GM19240 (cell line): ENCODE data around the gene LAMB2.
A peak's percentile ranks its signal among the peaks of the same experiment; 100 is the strongest.

ENCODE experiments used
- DNase-seq: peaks from one replicate; pipeline ENCODE4 v3.0.0; 2011; ENCODE audit warnings: low spot score; ENCODE audit not compliant: insufficient read length

The LAMB2 gene

DNA sequence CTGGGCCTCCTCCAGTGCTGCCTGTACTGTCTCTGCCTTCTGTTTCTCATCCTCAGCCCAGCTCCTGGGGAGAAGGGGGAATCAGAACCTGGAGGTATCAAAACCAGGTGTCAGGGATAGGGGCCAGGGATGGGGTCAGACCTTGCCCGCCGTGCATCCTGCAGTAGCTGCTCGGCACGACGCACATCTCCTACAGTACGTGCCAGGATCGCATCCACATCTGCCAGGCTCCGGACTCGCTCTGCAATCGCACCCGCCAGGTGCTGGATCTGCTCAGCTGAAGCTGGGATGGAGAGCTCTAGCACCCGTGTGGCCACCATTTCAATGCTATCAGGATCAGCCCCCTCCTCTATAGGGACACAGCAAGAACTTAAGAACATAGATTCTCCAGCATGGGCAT is 10.8 kb downstream of the LAMB2 start:
- DNase-seq, result no peak

DNA sequence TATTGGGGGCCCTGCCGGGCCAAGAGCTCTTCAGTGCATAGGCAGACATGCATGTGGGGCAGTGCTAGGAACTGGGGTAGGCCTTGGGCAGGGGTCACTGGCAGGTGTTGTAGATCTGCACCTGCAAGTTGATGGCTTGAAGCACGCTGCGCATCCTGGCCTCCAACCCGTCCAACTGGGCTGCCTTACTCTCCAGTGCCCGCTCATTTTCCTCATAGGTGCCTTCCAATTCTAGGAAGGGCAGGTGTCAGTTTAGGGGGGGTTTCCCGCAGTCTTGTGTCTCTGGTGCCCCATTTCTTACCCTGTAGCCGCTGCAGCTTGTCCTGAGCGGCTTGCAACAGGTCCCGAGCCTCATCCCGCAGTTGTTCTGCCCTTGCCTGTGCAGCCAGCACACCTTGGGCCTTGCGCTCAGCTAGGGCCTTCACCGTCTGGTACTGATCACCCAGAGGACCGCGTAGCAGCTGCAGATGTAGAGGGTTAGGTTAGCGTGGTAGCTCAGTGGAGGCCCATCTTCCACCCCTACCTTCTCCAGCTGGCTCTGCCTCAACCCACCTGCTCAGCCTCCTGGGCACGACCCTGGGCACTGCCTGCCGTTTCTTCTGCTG is 11.6 kb downstream of the LAMB2 start:
- no peak for DNase-seq

DNA sequence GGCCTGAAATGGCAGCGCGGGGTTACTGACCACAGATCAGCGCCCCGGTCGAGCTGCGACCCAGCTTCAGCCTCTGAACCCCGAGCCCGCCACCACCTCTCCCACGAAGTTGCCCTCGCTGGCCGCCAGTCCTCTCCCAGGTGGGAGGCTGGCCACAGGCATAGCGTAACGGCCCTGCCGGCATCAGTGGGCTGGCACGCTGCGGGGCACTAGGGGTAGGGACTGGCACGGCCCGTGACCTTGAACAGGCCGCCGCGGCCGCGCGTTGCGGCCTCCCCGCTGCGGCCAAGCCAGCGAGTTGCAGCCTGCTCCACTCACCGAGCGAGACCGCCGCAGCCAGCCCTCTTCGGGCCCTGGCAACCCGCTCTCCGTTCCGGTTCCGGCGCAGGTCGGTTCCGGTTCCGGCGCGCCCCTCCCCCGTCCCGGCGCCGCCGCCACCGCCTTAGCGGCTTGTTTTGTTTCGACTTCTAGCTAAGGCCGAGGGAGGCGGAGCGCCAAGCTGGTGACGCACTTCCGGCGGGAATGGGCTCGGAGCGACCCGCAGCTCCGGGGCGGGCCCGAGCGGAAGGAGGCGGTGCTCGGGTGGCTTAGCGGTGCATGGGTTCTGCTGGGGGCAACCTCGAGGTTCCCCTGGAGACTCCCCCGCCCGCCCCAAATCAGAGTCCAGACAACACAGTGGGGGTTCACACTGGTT is 12.3 kb downstream of the LAMB2 start, which contains the start of gene USP19:
USP19 (minus strand) TSS at position 386 of the 694 bp plus-strand sequence. CDS start 1,678 bp downstream, outside the sequence.
- peak; percentile 98 for DNase-seq

DNA sequence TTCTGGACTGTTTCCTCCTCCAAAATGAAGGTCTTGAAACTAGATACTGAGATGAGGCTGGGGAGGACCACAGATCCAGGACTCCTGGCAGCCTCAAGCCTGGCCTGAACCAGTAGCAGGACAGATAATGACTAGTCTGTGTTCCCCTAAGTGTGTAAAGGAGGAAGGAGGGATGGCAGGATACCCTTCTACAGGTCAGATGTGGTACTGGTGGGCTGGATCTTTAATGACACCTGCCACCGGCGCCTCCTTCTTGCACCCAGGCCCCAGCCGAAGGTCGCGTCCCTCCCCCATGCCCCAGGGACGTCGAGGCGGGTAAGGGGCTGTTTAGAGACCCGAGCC is 12.8 kb downstream of the LAMB2 start:
- DNase-seq, result peak; percentile 30

DNA sequence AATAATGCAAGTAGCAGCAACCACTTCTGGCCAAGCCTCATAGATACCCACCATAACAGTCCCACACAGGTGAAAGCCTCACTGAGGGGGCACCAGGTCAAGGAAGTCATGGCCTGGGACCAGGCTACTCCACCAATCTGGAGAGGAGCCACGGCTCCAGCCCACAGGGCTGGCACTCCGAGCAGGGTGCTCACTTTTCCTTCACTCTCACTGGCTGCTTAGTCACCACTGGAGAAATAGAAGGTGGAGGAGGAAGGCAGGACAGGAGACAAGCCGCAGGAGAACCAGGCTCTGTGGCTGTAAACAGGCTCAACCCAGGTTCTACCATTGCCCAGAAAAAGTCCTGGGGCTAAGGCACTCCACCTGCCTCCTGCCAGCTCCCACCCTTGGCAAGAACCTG is 13.4 kb downstream of the LAMB2 start:
- no peak for DNase-seq

DNA sequence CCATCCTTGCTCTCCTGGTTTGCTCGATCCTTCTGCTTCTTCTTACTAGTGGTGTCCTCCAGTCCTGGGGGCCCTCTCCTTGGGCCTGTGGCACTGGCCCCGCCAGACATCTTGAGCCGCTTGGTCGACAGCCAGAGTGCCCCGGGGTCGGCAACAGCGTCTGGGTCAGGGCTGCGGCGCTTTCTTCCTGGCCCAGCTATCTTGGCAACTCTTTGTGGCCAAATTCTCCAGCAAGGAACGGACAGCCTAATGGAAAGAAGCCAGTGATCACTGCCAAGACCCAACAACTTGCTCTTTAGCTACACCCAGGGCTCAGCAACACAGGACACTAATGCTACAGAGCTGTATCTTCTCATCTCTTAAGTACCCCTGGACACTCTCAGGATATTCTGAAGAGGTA is 13.8 kb downstream of the LAMB2 start:
- DNase-seq, result no peak

DNA sequence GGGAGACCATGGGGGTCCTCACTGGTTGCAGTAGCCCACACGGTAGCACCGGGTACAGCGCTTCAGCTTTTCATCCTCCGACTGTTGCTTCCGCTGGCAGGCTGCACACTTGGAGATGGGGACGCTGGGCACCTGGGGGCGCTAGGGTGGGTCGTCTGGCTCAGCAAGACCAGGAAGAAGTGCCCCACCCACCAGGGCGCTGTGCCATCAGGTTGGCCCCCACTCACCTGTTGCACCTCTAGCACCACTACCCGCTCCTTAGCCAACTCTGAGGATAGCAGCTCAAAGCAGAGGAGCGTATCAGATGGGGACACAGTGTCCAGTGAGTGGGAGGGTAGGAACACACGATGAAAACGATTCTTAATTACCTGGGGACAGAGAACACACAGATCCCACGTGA is 20.6 kb downstream of the LAMB2 start:
- DNase-seq, result no peak

DNA sequence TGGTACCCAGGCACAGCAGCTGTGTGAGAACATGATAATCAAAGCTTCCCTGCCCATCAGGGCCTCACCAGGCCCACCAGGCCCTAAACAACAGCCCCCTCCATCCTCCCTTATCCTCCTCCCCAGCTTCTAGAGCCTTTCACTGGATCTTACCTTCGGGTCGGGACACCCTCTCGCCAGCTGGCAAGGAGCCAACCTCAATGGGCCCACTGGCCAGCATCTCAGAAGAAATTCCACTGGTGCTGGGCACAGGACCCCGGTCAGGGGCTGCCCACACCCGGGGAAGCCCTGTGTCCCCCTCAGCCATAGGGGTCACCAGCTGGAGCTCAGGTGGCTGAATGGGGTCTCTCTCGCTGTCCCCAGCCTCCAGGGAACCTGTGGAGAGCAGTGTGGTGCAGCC is 21.5 kb downstream of the LAMB2 start:
- no peak for DNase-seq

DNA sequence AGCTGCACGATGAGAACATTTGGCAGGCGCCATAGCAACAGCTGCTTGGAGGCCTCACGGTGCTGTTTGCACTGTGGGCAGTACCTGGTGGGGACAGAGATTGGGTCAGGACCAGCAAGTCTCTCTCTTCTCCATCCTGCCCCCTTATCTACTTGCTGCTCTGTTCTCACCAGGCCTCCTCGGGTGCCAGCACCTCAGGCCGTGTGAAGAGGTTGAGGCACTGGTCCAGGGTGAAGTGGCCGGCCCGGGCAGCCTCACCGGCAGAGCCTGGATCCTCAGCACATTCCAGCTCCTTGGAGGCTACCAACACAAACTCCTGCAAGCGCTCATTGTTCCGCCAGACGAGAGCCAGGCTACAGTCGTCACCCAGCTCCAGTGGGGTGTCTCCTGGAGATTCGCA is 22.1 kb downstream of the LAMB2 start:
- DNase-seq, result no peak

DNA sequence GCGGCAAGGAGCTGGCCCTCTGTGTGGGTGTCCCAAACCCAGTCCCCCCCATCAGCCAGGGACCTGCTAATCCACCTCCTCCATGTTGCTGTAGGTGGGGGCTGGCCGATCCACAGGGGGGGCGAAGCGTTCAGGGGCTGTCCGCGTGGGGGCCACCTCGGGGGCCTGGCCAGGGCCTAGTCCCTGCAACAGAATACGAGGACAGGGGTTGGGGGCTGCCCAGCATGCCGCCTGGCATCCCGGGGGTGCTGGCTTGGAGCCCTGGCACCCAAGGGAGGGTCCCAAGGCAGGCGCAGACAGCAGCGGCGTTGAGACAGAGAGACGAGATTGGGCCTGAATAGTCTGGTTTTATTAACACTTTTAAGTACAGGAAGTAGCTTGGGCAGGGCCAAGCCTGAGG is 24.5 kb downstream of the LAMB2 start:
- no peak for DNase-seq

DNA sequence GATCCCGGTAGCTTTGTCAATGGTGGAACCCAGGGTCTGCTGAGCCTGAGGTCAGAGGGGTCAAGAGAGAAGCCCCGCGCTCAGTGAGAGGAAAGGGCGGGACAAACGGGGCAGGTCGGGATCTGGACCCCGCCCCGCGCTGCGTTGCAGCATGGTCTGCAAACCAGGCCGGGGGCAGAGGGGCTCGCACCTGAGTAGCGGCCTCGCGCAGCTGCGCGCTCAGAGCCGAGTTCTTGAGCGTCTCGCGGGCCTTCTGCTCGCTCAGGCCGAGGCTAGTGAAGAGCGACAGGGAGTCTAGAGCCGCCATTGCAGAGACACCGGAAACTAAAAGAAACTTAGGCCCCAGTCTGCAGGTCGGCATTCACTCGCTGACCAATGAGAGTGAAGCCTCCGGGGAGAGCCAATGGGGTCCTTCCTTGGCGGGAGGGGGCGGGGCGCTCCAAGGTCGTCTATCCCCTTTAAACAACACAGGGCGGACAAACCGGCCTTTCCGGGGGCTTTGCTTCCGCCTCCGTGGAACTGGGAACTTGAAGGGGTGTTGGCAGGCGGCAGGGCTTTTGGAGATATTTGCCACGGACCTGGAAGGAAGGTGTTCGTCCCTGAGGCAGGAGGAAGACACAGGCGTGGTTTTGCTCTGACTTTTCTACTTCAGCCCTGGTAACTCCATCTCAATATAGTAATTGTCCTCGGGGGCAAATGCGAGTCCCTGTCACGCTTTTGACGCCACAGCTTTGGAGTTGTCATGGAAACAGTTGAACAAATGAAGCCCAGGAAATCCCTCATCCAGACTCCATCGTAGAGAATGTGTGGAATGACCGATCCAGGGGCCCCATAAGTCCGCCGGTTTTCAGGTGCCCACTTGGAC is 28.2 kb downstream of the LAMB2 start, which contains the start of gene QARS1:
QARS1 (minus strand) TSS at position 331 of the 865 bp plus-strand sequence; CDS start at position 307, 24 bp downstream.
- DNase-seq, result peak; percentile 99

DNA sequence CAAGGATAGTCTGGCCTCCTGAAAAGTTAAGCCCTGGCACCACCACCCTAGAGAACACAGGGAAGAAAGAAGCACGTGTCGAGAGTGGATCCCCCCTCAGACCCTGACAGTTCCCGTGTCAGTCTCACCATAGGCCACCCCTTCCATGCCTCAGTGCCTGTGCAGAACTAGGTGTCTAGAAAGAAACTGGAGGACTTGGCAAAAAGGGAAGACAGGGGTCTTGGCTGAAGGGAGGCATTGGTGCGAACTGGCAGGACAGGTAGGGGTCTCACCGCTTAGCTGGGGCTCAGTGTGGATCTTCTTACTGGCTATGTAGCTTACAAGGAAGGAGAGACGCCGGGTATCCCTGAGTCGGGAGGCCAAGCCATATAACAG is 28.8 kb downstream of the LAMB2 start:
- DNase-seq, result no peak

DNA sequence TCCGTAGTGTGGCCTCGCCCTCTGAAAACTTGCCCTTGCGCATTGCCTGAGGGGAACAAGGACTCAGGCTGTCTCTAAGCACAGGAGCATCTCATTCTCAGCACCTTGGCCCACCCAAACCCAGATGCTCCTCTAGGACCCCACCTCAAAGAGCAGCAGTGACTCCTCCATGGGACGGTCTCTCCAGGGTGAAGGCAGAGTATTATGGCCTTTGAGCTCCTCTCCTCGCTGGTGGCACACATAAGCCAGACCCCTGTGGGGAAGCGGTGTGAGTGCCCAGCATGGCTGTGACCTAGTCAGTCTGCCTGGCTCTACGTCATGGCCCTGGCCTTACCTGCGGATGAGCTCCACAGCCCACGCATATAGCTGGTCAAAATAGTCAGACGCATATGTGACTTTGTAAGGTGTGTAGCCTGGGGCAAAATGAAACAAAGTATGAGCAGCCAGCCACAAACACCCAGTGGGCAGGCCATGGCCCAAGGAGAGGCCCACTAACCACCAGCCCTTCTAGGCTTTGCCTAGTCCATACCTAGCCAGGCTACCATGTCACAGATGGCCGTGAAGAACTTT is 32.7 kb downstream of the LAMB2 start:
- DNase-seq, result no peak

DNA sequence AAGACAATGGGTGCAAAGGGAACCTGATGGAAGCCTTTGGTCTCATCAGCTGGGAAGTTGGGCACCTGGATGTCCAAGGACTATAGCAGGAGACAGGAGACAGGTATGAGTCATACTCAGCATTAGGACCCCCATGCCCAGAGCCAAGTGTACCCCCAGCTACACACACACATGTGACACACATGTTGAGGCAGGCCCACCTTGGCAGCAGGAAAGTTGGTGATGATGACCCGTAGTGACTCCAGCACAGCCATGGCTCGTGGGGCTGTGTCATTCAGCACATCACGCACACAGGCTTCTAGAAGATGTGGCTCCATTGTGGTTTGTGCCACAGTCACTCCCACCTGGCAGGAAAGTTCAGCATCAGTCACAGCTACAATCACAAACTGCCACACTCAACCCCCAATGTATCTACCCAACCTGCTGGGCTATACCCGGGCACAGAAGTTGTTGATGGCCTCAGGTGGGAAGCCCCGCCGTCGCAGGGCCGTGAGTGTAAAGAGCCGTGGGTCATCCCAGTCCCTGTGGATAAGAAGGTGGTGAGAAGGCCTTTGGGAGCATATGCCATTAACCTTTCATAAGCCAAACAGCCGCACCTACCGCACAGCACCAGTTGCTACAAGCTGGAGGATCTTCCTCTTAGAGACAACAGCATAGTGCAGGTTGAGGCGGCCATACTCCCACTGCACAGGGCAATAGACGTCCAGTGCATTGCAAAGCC is 33.8 kb downstream of the LAMB2 start:
- DNase-seq, result no peak

DNA sequence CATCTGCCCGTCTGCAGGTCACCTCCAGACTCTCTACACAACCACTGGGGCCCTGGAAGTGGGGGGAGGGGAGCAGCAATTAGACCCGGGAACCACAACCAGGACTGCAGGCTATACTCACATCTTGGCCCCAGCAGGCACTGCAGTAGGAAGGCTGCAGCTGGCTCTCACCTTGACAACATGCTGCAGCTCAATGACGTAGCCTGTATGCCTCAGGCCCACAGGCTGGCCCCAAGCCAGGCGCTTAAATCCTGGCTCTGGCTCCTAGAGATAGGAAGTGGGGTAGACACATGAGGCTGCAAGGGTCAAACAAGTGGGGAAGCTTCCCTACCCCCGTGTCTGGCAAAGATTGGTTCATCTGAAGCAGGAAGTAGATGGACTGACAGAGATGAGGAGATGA is 34.4 kb downstream of the LAMB2 start:
- no peak for DNase-seq

DNA sequence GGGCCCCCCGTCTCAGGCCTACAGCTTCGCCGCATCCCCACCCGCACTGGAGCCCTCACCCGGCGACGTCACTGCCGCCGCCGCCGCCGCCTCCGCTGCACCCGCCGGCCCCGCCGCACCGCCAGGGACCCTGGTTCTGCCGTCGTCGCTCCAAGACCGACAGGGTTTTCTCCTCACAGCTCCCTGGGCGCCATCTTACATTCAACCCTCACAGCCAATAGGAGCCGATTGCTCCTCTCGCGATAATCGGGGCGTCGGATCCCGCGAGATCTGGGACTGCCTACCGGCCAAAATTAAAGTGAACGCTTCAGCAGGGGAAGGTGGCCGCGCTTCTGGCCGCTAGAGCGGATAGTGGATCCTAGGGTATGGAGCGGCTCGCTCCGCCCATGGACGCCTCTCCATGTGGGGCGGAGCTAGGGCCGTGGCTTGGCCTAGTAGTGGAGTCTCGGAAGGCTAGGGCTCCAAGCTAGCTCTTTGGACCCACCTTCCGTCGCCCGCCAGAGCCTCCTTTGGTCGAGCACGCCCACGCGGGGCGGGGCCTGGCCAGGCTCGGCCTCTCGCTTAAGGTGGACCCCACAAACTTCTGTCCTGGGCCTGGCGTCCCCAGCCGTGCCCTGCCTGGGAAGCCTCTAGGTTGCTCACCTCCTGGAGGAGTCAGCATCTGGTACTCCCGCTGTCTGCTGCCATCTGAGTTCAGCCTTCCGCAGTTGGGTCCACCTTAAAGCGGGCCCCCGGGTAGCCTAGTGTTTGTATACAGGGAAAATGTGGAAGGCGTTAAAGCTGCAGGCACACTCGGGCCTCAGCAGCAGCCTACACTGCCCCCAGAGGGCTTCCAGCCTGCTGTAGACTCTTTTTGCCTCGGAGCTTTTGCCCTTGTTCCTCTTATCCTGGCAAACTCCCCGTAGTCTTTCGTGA is 38.7 kb downstream of the LAMB2 start, which contains the start of gene QRICH1:
QRICH1 (minus strand) TSS at position 219 of the 915 bp plus-strand sequence. CDS start 17,054 bp downstream, outside the sequence.
- DNase-seq, result peak; percentile 78

DNA sequence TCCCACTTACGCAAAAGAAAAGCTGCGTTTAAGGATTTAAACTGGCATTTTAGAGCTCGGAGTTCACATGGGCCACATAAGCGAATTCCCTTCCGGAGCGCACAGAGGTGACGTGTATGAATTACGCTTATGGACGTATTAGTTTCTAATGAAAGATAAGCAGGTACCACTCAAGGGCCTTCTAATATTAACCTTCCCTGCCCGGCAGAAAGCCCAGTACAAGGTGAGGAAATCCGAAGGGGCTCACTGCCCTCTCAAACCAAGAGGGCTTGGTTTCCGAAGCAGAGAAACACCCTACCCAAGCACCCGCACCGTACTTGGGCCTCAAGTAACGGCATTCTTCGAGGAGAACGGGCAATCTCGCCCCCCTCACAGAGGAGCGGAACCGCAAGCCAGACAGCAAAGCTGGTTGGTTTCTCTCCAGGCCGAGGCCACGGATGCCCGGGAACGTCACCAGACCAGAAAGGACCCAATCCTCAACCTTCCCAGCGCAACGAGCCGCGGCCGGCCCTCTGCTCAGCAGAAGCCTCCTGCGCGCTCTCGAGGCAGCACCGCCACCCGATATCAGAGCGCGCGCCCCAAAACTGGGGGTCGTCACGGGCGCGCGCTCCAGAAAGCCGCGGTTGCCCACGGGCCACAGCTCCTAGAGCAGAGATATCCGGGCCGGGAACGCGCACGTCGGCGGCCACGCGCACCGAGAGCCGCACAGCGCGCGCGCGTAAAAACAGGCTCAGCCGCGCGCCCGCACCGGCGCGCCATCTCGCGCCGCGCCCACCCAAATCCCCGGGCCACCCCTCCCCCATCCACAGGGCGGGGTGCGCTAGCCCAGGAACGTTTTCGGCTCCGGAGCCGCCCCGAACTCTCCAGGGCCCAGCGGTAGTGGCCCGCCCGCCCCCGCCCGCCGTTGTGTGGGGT is 39.7 kb downstream of the LAMB2 start:
- DNase-seq, result no peak

DNA sequence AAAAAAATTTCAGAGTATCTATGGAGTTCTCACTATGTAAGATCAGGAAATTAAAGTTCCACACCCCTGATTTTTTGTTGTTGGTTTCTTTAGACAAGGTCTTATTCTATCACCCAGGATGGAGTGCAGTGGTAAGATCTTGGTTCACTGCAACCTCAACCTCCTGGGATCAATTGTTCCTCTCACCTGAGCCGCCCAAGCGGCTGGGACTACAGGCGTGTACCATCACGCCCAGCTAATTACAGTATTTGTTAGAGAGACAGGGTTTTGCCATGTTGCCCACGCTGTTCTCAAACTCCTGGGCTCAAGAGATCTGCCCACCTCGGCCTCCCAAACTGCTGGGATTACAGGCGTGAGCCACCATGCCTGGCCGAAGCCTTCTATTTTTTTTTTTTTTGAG is 51.4 kb downstream of the LAMB2 start:
- DNase-seq, result no peak

DNA sequence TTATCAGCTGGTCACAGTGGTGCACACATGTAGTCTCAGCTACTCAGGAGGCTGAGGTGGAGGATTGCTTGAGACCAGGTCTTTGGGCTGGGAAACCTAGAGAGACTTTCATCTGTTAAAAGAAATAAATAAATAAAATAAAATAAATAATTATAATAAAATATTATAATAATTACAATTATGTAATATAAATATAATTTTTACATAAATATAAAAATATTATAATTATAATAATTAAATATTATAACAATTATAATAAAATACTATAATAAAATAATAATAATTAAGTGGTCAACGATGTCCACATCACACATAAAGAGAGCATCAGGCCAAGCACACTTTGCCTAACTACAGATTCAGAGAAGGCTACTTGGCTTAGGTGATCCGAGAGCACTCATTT is 53.6 kb downstream of the LAMB2 start:
- DNase-seq, result no peak
